ENCODE data around the gene NHLH2. TPM values are rescaled to one million over a fixed set of nuclear protein-coding genes. Genes with fewer than 3 reads are reported as not detected.
A peak's percentile ranks its signal among the peaks of the same experiment; 100 is the strongest.

The NHLH2 gene
- total RNA-seq, 1 experiment from 2014 or later: 1.2 TPM

GRCh38 chr1:115833856-115834255, 7.1 kb downstream of the NHLH2 start:
- Histone ChIP-seq H3K56ac (ENCODE audit: insufficient read length, low read depth, low read length) (no peak overlapping the region), H3K9me3 (ENCODE audit: control insufficient read depth, low read depth, low read length) (no peaks in the 10 kb centered on the region), H3K23me2 (ENCODE audit: insufficient read length, low read depth, low read length, poor library complexity, severe bottlenecking) (peaks cover 15% of the 10 kb centered on the region), H2BK5ac (ENCODE audit: insufficient read length, low read length) (no peak overlapping the region), H3K23ac (ENCODE audit: insufficient read length, low read depth, low read length) (no peak overlapping the region), H3K14ac (ENCODE audit: insufficient read depth, low read length) (no peak overlapping the region), H3K4ac (ENCODE audit: low read depth, low read length) (no peak overlapping the region), H3K18ac (ENCODE audit: insufficient read length, low read depth, low read length) (no peak overlapping the region), H2BK20ac (ENCODE audit: low read depth, low read length, poor library complexity, severe bottlenecking) (no peak overlapping the region), H3K27ac (ENCODE audit: insufficient read length, low read depth, low read length) (no peak overlapping the region), H2BK12ac (ENCODE audit: insufficient read length, low read depth, low read length) (no peak overlapping the region), H4K5ac (ENCODE audit: insufficient read length, low read depth, low read length) (no peak overlapping the region), H3K79me2 (ENCODE audit: insufficient read depth, low read length) (no peaks in the 10 kb centered on the region), H2BK120ac (ENCODE audit: low read depth, low read length, poor library complexity, severe bottlenecking) (no peak overlapping the region), H3K9ac (ENCODE audit: extremely low read depth, insufficient read length, low read length) (no peak overlapping the region), H3K4me1 (ENCODE audit: insufficient read depth, low read length) (no peaks in the 10 kb centered on the region; the same call in 1 of the 2 replicates), H4K8ac (replicated peaks; ENCODE audit: insufficient read length, low read depth, low read length) (no peak overlapping the region), H3K27me3 (ENCODE audit: insufficient read depth, low read length) (peaks cover 2% of the 10 kb centered on the region; the same call in 1 of the 2 replicates), H2BK15ac (ENCODE audit: low read depth, low read length) (no peak overlapping the region), H3K4me2 (ENCODE audit: insufficient read depth, insufficient read length, low read length) (no peak overlapping the region), H3K79me1 (ENCODE audit: insufficient read depth, low read depth, low read length, poor library complexity, severe bottlenecking) (no peaks in the 10 kb centered on the region), H2AK5ac (ENCODE audit: insufficient read length, low read length) (no peak overlapping the region), H4K20me1 (ENCODE audit: control insufficient read depth, insufficient read depth, insufficient read length) (no peaks in the 10 kb centered on the region), H2AFZ (ENCODE audit: low read length) (no peak overlapping the region), H4K91ac (ENCODE audit: insufficient read length, low read depth, low read length) (no peak overlapping the region), H3T11ph (ENCODE audit: low read length) (no peak overlapping the region)
- peaks cover 26% of the 10 kb centered on the region for H3K27me3 Mint-ChIP-seq (ENCODE audit: low read depth)
- WGBS (ENCODE audit: extremely low coverage, insufficient read length, low lambda C conversion rate): no CpG with 5 or more reads among the region's 5 CpGs
- no peaks in the 10 kb centered on the region; a peak in 1 of 5 replicates for H3K9me3 Mint-ChIP-seq
- peaks cover 19 to 35% of the 10 kb centered on the region in 2 experiments for H3K4me1 Mint-ChIP-seq
- peak; percentile 62 for TF ChIP-seq CTCF (conservative IDR thresholded peaks at IDR 0.05)
- H3K36me3 Mint-ChIP-seq (ENCODE audit: insufficient read depth in 1 of 3, low read depth in 3 of 3): no peaks in the 10 kb centered on the region
- no peak overlapping the region for H3K27ac Mint-ChIP-seq
- peak; percentile 60 for DNase-seq
- no peak overlapping the region; a peak in 1 of 5 replicates for H3K4me3 Mint-ChIP-seq
